Endothelial cell of umbilical vein (primary cell): Measurements from ENCODE around the gene VPS45. TPM values are rescaled to one million over a fixed set of nuclear protein-coding genes. Genes with fewer than 3 reads are reported as not detected.

Experiments
- BruUV-seq: library from RNA; stranded (reverse); fragments of 400-500 nt; replicated peaks from 2 replicates; lab custom pipeline; 2021; lab: Mats Ljungman, UMichigan
- CTCF ChIA-PET: fragments of 300-600, 350-600 bp; sonication (Branson Sonifier 250); formaldehyde crosslinking; loops from one replicate; lab custom pipeline; 2021; ENCODE audit warnings: antibody characterized with exemption, inconsistent platforms; lab: Charles Lee
- POLR2A ChIA-PET: fragments of 300-600, 350-600 bp; sonication (Branson Sonifier 250); formaldehyde crosslinking; loops from one replicate; lab custom pipeline; 2021; ENCODE audit warnings: antibody characterized with exemption, inconsistent platforms; lab: Charles Lee
- DNase-seq: peaks from one replicate; pipeline ENCODE4 v3.0.0-alpha.2; 2011; ENCODE audit warnings: low read depth, low spot score
- FAIRE-seq: peaks from 2 replicates; lab custom pipeline; 2011; peaks lifted over from hg19 to GRCh38; lab: Jason Lieb, UNC
- H2AFZ ChIP-seq: 2 replicates; pipeline ENCODE4 v1.6.0; 2012; ENCODE audit warnings: low read depth, low read length, control low read depth, inconsistent platforms
- H3K27ac ChIP-seq: 2 replicates; pipeline ENCODE4 v1.5.1; 2011; ENCODE audit warnings: low read depth, mild to moderate bottlenecking, control low read depth, low read length, moderate library complexity; ENCODE audit not compliant: insufficient read depth
- H3K27me3 ChIP-seq, 2 experiments: 2 replicates each; pipeline versions ENCODE4 v1.6.0 to v1.6.1; 2011; ENCODE audit warnings: low read length in 2 of 2, mixed read lengths in 1 of 2; ENCODE audit not compliant: control insufficient read depth in 2 of 2, insufficient read depth in 2 of 2
- H3K36me3 ChIP-seq, 2 experiments: 2 replicates in 1 of 2; 3 replicates in 1 of 2; pipeline ENCODE4 v1.5.1; 2011; ENCODE audit warnings: low read length in 2 of 2, mild to moderate bottlenecking in 1 of 2, moderate library complexity in 1 of 2; ENCODE audit not compliant: control insufficient read depth in 2 of 2, insufficient read depth in 2 of 2; ENCODE audit errors: extremely low read depth in 1 of 2
- H3K4me1 ChIP-seq: 3 replicates; pipeline ENCODE4 v1.5.1; 2011; ENCODE audit warnings: mild to moderate bottlenecking, low read length; ENCODE audit not compliant: control insufficient read depth, insufficient read depth; ENCODE audit errors: extremely low read depth
- H3K4me2 ChIP-seq: 2 replicates; pipeline ENCODE4 v1.6.1; 2011; ENCODE audit warnings: low read length, control low read depth, mixed read lengths; ENCODE audit not compliant: insufficient read depth
- H3K4me3 ChIP-seq, 3 experiments: fragments of 200-600 bp in 1 of 3; sonication (generic), shearing (Covaris generic) in 1 of 3; replicated peaks in 1 of 3; 2 replicates each; pipeline ENCODE4 v1.5.1; 2011 to 2016; ENCODE audit warnings: control low read depth in 3 of 3, low read length in 3 of 3, mild to moderate bottlenecking in 2 of 3, inconsistent platforms in 1 of 3, low read depth in 1 of 3, moderate library complexity in 1 of 3; ENCODE audit not compliant: insufficient read depth in 1 of 3
- H3K79me2 ChIP-seq: 2 replicates; pipeline ENCODE4 v1.6.0; 2012; ENCODE audit warnings: low read length, inconsistent platforms; ENCODE audit not compliant: control insufficient read depth, insufficient read depth
- H3K9ac ChIP-seq: replicated peaks from 2 replicates; pipeline ENCODE3; 2011; ENCODE audit warnings: low read length, control low read depth; ENCODE audit not compliant: insufficient read depth; ENCODE audit errors: extremely low read depth
- H3K9me1 ChIP-seq: replicated peaks from 3 replicates; pipeline ENCODE4 v1.6.0; 2011; ENCODE audit warnings: mild to moderate bottlenecking, low read length; ENCODE audit not compliant: control insufficient read depth, insufficient read depth; ENCODE audit errors: extremely low read depth
- H3K9me3 ChIP-seq: replicated peaks from 2 replicates; pipeline ENCODE4 v1.5.1; 2012; ENCODE audit warnings: low read length, inconsistent platforms; ENCODE audit not compliant: control insufficient read depth, insufficient read depth
- H4K20me1 ChIP-seq: replicated peaks from 2 replicates; pipeline ENCODE3; 2011; ENCODE audit warnings: mild to moderate bottlenecking, low read length; ENCODE audit not compliant: control insufficient read depth, insufficient read depth; ENCODE audit errors: extremely low read depth
- EZH2 ChIP-seq: IDR thresholded peaks from 2 replicates; pipeline ENCODE4 v1.6.1; 2012; ENCODE audit warnings: borderline replicate concordance, low read depth, mild to moderate bottlenecking, moderate library complexity, low read length, inconsistent platforms; ENCODE audit not compliant: severe bottlenecking
- FOS ChIP-seq: IDR thresholded peaks from 2 replicates; pipeline ENCODE4 v1.6.1; 2011; ENCODE audit warnings: mild to moderate bottlenecking, low read length, moderate library complexity, borderline replicate concordance; ENCODE audit not compliant: insufficient read depth
- GATA2 ChIP-seq: IDR thresholded peaks from 2 replicates; pipeline ENCODE4 v1.7.0; 2011; ENCODE audit warnings: low read depth, mild to moderate bottlenecking, moderate library complexity, mixed read lengths, low read length; ENCODE audit not compliant: insufficient read length, insufficient read depth
- JUN ChIP-seq: IDR thresholded peaks from 2 replicates; pipeline ENCODE4 v1.6.1; 2011; ENCODE audit warnings: borderline replicate concordance, low read depth; ENCODE audit not compliant: insufficient read length, insufficient read depth
- MAX ChIP-seq: IDR thresholded peaks from 2 replicates; pipeline ENCODE4 v1.6.1; 2011; ENCODE audit not compliant: insufficient read depth, insufficient read length
- MYC ChIP-seq: IDR thresholded peaks from one replicate; pipeline ENCODE4 v1.6.1; 2011; ENCODE audit warnings: mild to moderate bottlenecking, low read depth, low read length
- POLR2A ChIP-seq: IDR thresholded peaks from 2 replicates; pipeline ENCODE4 v1.6.1; 2012; ENCODE audit warnings: low read depth, mild to moderate bottlenecking, control low read depth, low read length
- POLR2AphosphoS5 ChIP-seq: IDR thresholded peaks from 2 replicates; pipeline ENCODE4 v1.6.1; 2012; ENCODE audit warnings: low read depth, mild to moderate bottlenecking, control low read depth, low read length, moderate library complexity; ENCODE audit not compliant: insufficient read depth
- dilution Hi-C: fragments of 300-500 bp; cut with MboI; formaldehyde crosslinking; loops from one replicate; pipeline ENCODE4 v1.15.0; 2019; ENCODE audit warnings: low sequenced_read_pairs; ENCODE audit not compliant: extremely low pct_ligation_motif_present
- intact Hi-C: fragments of 100-400 bp; cut with micrococcal nuclease; formaldehyde crosslinking; loops from one replicate; pipeline ENCODE4 v1.10.0; 2022
- polyA plus RNA-seq, 4 experiments: library from polyadenylated mRNA; depleted of rRNA in 3 of 4; stranded (reverse) in 3 of 4; unstranded in 1 of 4; fragments of >200 nt; gene quantifications; 2 replicates each; pipeline versions ENCODE4 v1.2.1 to v1.2.3, GENCODE V29; 2011 to 2012; ENCODE audit warnings: missing spikeins in 1 of 4
- total RNA-seq: library from RNA; stranded (reverse); gene quantifications from 2 replicates; pipeline ENCODE4 v1.2.3, GENCODE V29; 2021
- TF ChIP-seq, protein P1 (sequence below), 2 donors: IDR thresholded peaks; 1 replicate in 1 of 2; 2 replicates in 1 of 2; pipeline ENCODE4 v1.5.1; 2011; ENCODE audit warnings: low read length in 2 of 2, mild to moderate bottlenecking in 2 of 2, moderate library complexity in 2 of 2, control low read depth in 1 of 2, inconsistent platforms in 1 of 2, low read depth in 1 of 2; ENCODE audit not compliant: insufficient read depth in 1 of 2; ENCODE audit errors: extremely low read depth in 1 of 2

VPS45 gene
- total and polyA plus RNA-seq, 2 donors (not counting 3 experiments of a cell fraction or from before 2014, with no cell fraction given), result 24.8 to 43.7 TPM

GRCh38 chr1:150080784-150081183, 13.2 kb downstream of the VPS45 start:
- Histone ChIP-seq H3K4me1 (no peaks in the 10 kb centered on the region), H3K4me2 (no peak overlapping the region), H3K4me3 (no peak overlapping the region), H3K27me3 (no peaks in the 10 kb centered on the region), H3K9me1 (no peaks in the 10 kb centered on the region), H3K9ac (no peak overlapping the region), H3K9me3 (no peaks in the 10 kb centered on the region), H3K36me3 (peaks cover 3 to 25% of the 10 kb centered on the region in 2 experiments), H2AFZ (no peak overlapping the region), H3K79me2 (no peaks in the 10 kb centered on the region), H3K27ac (no peak overlapping the region), H4K20me1 (no peaks in the 10 kb centered on the region)
- dilution Hi-C loops (no loop called here), intact Hi-C loops (no loop called here)
- FAIRE-seq (no peak), DNase-seq (no peak)
- ChIA-PET CTCF (interaction anchor here (1.2 to 2.1 kb wide), 6 partner anchors 14 to 106 kb away, joined by 4 to 8 read pairs (median 5); no protein-coding TSS in a partner anchor), POLR2A (no interaction called here)
- no TSS peak for BruUV-seq
- TF ChIP-seq MAX (no peak), MYC (no peak), FOS (no peak), GATA2 (no peak), JUN (no peak), EZH2 (no peak), POLR2AphosphoS5 (no peak), POLR2A (no peak)
- TF ChIP-seq, protein P1, sequence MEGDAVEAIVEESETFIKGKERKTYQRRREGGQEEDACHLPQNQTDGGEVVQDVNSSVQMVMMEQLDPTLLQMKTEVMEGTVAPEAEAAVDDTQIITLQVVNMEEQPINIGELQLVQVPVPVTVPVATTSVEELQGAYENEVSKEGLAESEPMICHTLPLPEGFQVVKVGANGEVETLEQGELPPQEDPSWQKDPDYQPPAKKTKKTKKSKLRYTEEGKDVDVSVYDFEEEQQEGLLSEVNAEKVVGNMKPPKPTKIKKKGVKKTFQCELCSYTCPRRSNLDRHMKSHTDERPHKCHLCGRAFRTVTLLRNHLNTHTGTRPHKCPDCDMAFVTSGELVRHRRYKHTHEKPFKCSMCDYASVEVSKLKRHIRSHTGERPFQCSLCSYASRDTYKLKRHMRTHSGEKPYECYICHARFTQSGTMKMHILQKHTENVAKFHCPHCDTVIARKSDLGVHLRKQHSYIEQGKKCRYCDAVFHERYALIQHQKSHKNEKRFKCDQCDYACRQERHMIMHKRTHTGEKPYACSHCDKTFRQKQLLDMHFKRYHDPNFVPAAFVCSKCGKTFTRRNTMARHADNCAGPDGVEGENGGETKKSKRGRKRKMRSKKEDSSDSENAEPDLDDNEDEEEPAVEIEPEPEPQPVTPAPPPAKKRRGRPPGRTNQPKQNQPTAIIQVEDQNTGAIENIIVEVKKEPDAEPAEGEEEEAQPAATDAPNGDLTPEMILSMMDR (IDR thresholded peaks at IDR 0.05; ENCODE audit: extremely low read depth in 1 of 2, insufficient read depth in 1 of 2, low read depth in 1 of 2, low read length in 2 of 2), result no peak
